IPS-18c (cell line): ENCODE measurements around the gene NUFIP1.
"Not testable (repeated sequence)": the region's sequence is repeated elsewhere in the genome, so short reads cannot be mapped to it uniquely, and the experiment has no call there.

Source experiments
- H3K4me3 ChIP-seq: 2 replicates; pipeline ENCODE4 v1.7.0; 2013; ENCODE audit warnings: low read depth, mild to moderate bottlenecking, low read length, moderate library complexity; ENCODE audit not compliant: insufficient read depth
- H3K9me3 ChIP-seq: one replicate; pipeline ENCODE4 v1.6.1; 2013; ENCODE audit warnings: mild to moderate bottlenecking, low read length, moderate library complexity; ENCODE audit not compliant: control insufficient read depth, insufficient read depth

The NUFIP1 gene

DNA sequence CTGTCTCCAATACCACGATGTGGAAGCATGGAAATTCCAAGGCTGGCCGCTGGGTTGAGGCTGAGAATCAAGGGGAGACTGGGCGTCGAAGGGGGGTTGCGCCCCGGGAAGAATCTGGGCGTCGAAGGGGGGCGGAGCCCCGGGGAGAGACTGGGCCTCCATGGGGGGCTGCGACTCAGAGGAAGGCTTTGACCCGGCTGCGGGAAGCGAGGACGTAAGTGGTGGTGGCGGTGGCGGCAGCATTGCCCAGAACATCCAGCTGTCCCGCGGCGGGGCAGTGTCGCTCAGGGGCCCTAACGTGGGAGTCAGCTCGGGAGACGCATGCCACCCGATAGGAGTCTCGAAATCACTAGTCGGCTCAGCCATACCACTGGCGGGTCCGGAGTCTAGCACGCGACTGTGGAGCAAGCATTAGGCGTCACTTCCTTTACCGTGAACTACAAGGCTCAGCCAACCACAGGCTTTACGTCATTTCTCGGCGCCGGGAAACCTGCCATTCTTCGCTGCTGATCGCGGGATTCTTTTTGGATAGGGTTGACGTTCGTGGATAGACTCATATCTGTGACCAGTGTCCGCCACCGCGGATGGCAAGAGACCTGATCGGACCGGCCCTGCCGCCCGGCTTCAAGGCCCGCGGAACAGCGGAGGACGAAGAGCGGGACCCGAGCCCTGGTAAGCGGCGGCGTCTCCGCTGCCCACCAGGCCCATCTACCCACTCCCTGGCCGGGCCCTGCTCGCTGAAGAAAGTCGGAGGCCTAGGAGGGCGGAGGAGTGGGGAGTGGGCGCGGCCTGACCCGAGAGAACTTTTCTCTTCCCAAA is at the start of gene NUFIP1, which contains the start of gene GPALPP1:
Gene NUFIP1, minus strand, starts transcription at position 401 of the 819 bp plus-strand sequence. Its CDS starts 35 bp downstream, at position 366.
Gene GPALPP1, plus strand, starts transcription at position 468 of the 819 bp plus-strand sequence. Its CDS starts 117 bp downstream, at position 585.
- Histone ChIP-seq H3K9me3 (no peaks in the 10 kb centered on the region), H3K4me3 (peak within 1 kb of the TSS; percentile 97)

- H3K4me3 ChIP-seq = no peak overlapping the region
- no peaks in the 10 kb centered on the region for H3K9me3 ChIP-seq
Measured at GRCh38 chr13:45036206-45036605, 46.9 kb upstream of the NUFIP1 start.

DNA sequence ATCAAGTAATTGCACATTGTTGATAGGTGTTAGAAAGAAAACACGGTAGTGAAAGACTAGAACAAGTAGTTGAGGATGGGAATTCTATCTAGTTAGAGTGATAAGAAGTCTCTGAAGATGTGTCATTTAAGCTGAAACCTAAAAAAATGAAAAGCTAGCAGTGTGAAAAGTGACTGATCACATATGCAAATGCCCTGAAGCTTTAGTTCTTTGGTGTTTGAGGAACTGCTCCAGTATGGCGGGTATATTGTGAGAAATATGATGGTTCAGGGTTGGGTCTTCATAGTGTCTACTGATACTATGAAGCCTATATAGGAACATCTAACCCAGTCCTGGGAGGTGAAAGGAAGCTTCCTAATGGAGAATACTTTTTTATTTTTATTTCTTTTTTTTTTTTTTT is 45.1 kb upstream of the NUFIP1 start:
- H3K9me3 ChIP-seq = no peaks in the 10 kb centered on the region
- no peak overlapping the region for H3K4me3 ChIP-seq

DNA sequence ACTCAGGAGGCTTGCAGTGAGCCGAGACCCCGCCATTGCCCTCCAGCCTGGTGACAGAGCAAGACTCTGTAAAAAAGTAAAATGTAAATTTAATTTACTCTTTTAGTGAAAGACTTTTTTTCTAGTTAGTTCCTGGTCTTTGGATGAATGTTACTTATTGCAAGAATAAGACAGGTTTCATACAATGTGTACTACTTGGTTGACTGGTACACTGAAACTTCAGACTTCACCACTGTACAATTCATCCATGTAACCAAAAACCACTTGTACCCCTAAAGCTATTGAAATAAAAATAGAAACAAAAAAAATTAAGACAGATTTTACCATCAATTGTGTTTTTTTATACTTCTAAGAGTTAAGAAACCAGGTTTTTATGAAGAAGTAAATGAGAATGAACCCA is 35.6 kb upstream of the NUFIP1 start:
- H3K4me3 ChIP-seq = no peak overlapping the region
- H3K9me3 ChIP-seq = no peaks in the 10 kb centered on the region

- H3K4me3 ChIP-seq = no peak overlapping the region
Measured at GRCh38 chr13:45021250-45021649, 32.0 kb upstream of the NUFIP1 start.

GRCh38 chr13:45019981-45020380 is 30.7 kb upstream of the NUFIP1 start:
- H3K9me3 ChIP-seq, H3K4me3 ChIP-seq: not testable (repeated sequence)

More at GRCh38 chr13:45021250-45021649, 32.0 kb upstream of the NUFIP1 start:
- H3K9me3 ChIP-seq = no peaks in the 10 kb centered on the region

GRCh38 chr13:45016792-45017425 is 27.6 kb upstream of the NUFIP1 start:
- H3K9me3 ChIP-seq = no peaks in the 10 kb centered on the region
- no peak overlapping the region for H3K4me3 ChIP-seq

DNA sequence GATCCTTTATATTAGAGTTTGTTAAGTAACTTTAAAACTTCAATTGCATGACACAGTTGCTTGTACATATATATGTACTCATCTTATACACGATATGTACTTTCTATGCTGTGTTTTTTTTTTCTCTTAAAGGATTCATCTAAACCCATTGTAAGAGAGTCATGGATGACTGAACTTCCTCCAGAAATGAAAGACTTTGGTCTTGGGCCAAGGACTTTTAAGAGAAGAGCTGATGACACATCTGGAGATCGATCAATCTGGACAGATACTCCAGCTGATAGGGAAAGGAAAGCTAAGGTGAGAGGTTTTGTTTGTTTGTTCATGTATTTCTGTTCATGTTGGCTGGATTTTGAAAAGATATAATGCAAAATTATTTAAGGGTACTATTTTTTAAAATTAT is 26.0 kb upstream of the NUFIP1 start:
- H3K4me3 ChIP-seq = no peak overlapping the region
- no peaks in the 10 kb centered on the region for H3K9me3 ChIP-seq

- H3K4me3 ChIP-seq = no peak overlapping the region
- H3K9me3 ChIP-seq = no peaks in the 10 kb centered on the region
Measured at GRCh38 chr13:45011198-45011597, 21.9 kb upstream of the NUFIP1 start.

- Histone ChIP-seq H3K9me3 (no peaks in the 10 kb centered on the region), H3K4me3 (no peak overlapping the region)
Measured at GRCh38 chr13:45007823-45008222, 18.6 kb upstream of the NUFIP1 start.

DNA sequence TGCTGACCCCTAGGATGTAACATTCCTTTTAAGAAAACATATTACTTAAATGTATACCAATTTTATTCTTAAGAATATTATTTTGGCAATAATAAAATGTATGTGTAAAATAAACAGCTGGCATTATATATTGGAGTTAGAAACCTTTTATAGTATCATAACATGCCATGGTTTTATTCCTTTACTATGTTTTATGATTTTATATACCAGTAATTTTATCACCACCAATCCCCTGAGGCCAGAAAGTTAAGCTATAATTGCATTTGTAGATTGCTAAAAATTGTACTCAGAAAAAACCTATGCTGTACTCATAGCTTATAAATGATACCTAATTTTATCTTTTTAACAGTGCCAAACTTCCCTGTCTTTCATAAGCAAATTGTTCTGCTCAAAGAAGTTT is 18.0 kb upstream of the NUFIP1 start:
- Histone ChIP-seq H3K4me3 (no peak overlapping the region), H3K9me3 (no peaks in the 10 kb centered on the region)

GRCh38 chr13:45004096-45004495 is 14.8 kb upstream of the NUFIP1 start:
- no peaks in the 10 kb centered on the region for H3K9me3 ChIP-seq
- H3K4me3 ChIP-seq = no peak overlapping the region

DNA sequence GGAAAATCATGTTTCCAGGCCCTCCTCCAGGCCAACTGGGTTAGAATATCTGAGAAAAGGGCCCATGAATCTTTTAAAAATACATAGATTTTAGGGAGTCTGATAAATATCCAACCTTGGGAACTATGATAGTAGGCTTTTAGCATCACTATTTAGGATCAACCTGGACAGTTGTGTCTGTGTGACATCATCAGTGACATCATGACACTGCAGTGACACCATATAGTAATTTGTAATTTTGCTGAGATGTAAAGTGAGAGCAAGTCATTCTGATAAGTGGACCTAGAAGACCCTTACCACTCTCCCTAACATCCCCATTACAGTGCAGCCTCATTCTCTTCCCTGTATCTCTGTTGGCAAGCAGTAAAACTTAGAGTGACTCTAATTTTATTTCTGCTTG is 14.1 kb upstream of the NUFIP1 start:
- Histone ChIP-seq H3K4me3 (no peak overlapping the region), H3K9me3 (no peaks in the 10 kb centered on the region)

DNA sequence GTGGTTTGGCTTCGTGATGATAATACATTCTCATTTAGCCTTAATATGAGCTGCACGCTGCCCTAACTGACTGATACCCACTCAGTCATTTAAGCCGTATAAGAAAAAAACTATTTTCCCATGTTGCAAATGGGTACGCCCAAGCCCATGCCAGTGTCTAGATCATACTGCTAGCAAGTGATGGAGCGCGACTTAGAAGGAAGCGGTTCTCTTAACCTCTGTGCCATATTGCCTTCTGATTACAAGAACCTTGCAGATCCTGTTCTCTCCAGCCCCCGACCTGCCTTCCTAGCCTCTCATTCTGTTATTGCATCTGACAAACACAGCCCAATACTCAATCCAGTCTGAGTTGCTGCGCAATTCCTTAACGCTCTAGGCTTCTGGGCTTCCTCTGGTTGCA is 670 bp upstream of the NUFIP1 start:
- H3K4me3 ChIP-seq = peak overlapping the region; percentile 97
- no peaks in the 10 kb centered on the region for H3K9me3 ChIP-seq

GRCh38 chr13:44978328-44978727 is 10.9 kb downstream of the NUFIP1 start:
- Histone ChIP-seq H3K9me3 (no peaks in the 10 kb centered on the region), H3K4me3 (no peak overlapping the region)

- H3K9me3 ChIP-seq = no peaks in the 10 kb centered on the region
- H3K4me3 ChIP-seq = no peak overlapping the region
Measured at GRCh38 chr13:44976949-44977583, 12.2 kb downstream of the NUFIP1 start.

GRCh38 chr13:44976196-44976595 is 13.1 kb downstream of the NUFIP1 start:
- no peak overlapping the region for H3K4me3 ChIP-seq
- H3K9me3 ChIP-seq = no peaks in the 10 kb centered on the region
